ENCODE results near the gene ZNF507.

Gene ZNF507

GRCh38 chr19:32345261-32346207 is at the start of gene ZNF507:
Gene ZNF507 (plus strand): TSS chr19:32345610. CDS start chr19:32352831, 7,221 bp downstream.
- H3K27me3 ChIP-seq (ENCODE audit: insufficient read depth, insufficient read length), result no peaks in the 10 kb centered on the region
- DNase-seq (ENCODE audit: low read depth, low spot score), result peak; percentile 46
- H3K36me3 ChIP-seq (ENCODE audit: insufficient read depth, insufficient read length, low read length), result peaks cover 22% of the 10 kb centered on the region
- H3K9me3 ChIP-seq (ENCODE audit: insufficient read depth, low read length), result no peaks in the 10 kb centered on the region
- H3K4me1 ChIP-seq (ENCODE audit: insufficient read depth, insufficient read length), result no peaks in the 10 kb centered on the region
- peak; percentile 65 for TF ChIP-seq YY1 (IDR thresholded peaks at IDR 0.05; ENCODE audit: insufficient read depth, insufficient read length)
- no peak for TF ChIP-seq SUZ12 (IDR thresholded peaks at IDR 0.05; ENCODE audit: extremely low read depth, insufficient read depth, insufficient read length)
- TF ChIP-seq ZNF274 (IDR thresholded peaks at IDR 0.05; ENCODE audit: low read depth, low read length), result no peak
- peak within 1 kb of the TSS; percentile 92 for H3K9ac ChIP-seq (ENCODE audit: insufficient read length, low read depth)
- H3K4me3 ChIP-seq (ENCODE audit: insufficient read length, low read depth), result peak within 1 kb of the TSS; percentile 79

GRCh38 chr19:32296694-32297093 is 48.7 kb upstream of the ZNF507 start:
- no peak for TF ChIP-seq SUZ12 (IDR thresholded peaks at IDR 0.05; ENCODE audit: extremely low read depth, insufficient read depth, insufficient read length)
- TF ChIP-seq ZNF274 (IDR thresholded peaks at IDR 0.05; ENCODE audit: low read depth, low read length), result no peak
- TF ChIP-seq YY1 (IDR thresholded peaks at IDR 0.05; ENCODE audit: insufficient read depth, insufficient read length), result no peak
- Histone ChIP-seq H3K9ac (ENCODE audit: insufficient read length, low read depth) (no peak overlapping the region), H3K36me3 (ENCODE audit: insufficient read depth, insufficient read length, low read length) (no peaks in the 10 kb centered on the region), H3K9me3 (ENCODE audit: insufficient read depth, low read length) (no peaks in the 10 kb centered on the region), H3K4me1 (ENCODE audit: insufficient read depth, insufficient read length) (no peaks in the 10 kb centered on the region), H3K27me3 (ENCODE audit: insufficient read depth, insufficient read length) (no peaks in the 10 kb centered on the region), H3K4me3 (ENCODE audit: insufficient read length, low read depth) (no peak overlapping the region)
- no peak for DNase-seq (ENCODE audit: low read depth, low spot score)

DNA sequence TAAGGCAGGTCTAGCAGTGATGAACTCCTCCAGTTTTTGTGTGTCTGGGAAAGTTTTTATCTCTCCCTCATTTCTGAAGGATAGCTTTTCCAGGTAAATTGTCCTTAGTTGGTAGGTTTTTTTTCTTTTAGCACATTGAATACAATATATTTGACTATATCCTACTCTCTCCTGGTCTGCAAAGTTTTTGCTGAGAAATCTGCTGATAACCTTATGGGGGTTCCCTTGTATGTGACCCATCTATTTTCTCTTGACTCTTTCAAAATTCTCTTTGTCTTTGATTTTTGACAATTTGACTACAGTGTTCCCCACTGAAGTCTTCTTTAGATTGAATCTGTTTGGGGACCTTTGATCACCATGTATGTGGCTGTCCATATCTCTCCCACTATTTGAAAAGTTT is 42.6 kb upstream of the ZNF507 start:
- no peak for TF ChIP-seq SUZ12 (IDR thresholded peaks at IDR 0.05; ENCODE audit: extremely low read depth, insufficient read depth, insufficient read length)
- no peak for TF ChIP-seq ZNF274 (IDR thresholded peaks at IDR 0.05; ENCODE audit: low read depth, low read length)
- TF ChIP-seq YY1 (IDR thresholded peaks at IDR 0.05; ENCODE audit: insufficient read depth, insufficient read length), result no peak

GRCh38 chr19:32303193-32303592 is 42.2 kb upstream of the ZNF507 start:
- TF ChIP-seq YY1 (IDR thresholded peaks at IDR 0.05; ENCODE audit: insufficient read depth, insufficient read length), result no peak
- no peak for TF ChIP-seq SUZ12 (IDR thresholded peaks at IDR 0.05; ENCODE audit: extremely low read depth, insufficient read depth, insufficient read length)
- TF ChIP-seq ZNF274 (IDR thresholded peaks at IDR 0.05; ENCODE audit: low read depth, low read length), result no peak
- Histone ChIP-seq H3K4me3 (ENCODE audit: insufficient read length, low read depth) (no peak overlapping the region), H3K36me3 (ENCODE audit: insufficient read depth, insufficient read length, low read length) (no peaks in the 10 kb centered on the region), H3K9me3 (ENCODE audit: insufficient read depth, low read length) (no peaks in the 10 kb centered on the region), H3K9ac (ENCODE audit: insufficient read length, low read depth) (no peak overlapping the region), H3K4me1 (ENCODE audit: insufficient read depth, insufficient read length) (no peaks in the 10 kb centered on the region), H3K27me3 (ENCODE audit: insufficient read depth, insufficient read length) (no peaks in the 10 kb centered on the region)
- no peak for DNase-seq (ENCODE audit: low read depth, low spot score)

More for the DNA sequence above, 42.6 kb upstream of the ZNF507 start:
- H3K9ac ChIP-seq (ENCODE audit: insufficient read length, low read depth), result no peak overlapping the region
- H3K9me3 ChIP-seq (ENCODE audit: insufficient read depth, low read length), result no peaks in the 10 kb centered on the region
- no peak for DNase-seq (ENCODE audit: low read depth, low spot score)
- no peaks in the 10 kb centered on the region for H3K36me3 ChIP-seq (ENCODE audit: insufficient read depth, insufficient read length, low read length)
- no peaks in the 10 kb centered on the region for H3K4me1 ChIP-seq (ENCODE audit: insufficient read depth, insufficient read length)
- H3K27me3 ChIP-seq (ENCODE audit: insufficient read depth, insufficient read length), result no peaks in the 10 kb centered on the region
- H3K4me3 ChIP-seq (ENCODE audit: insufficient read length, low read depth), result no peak overlapping the region

DNA sequence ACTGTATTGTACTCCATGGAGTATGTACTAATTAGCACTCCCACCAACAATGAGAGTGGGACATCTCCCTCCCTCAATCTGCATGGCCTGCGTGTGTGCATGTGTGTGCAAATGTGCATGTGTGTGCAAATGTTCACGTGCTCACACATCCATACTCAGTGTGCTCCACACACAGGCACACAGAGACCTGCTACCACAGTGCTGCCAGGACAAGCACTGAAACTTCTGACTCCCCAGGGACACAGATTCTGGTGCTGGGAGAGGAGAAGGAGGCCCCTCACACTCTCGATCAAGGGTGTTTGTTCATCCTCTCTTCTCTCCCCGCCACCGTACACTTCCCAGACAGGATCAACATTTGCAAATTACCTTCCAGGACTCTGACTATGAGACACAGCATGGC is 37.8 kb upstream of the ZNF507 start:
- H3K9me3 ChIP-seq (ENCODE audit: insufficient read depth, low read length), result no peaks in the 10 kb centered on the region
- no peak for DNase-seq (ENCODE audit: low read depth, low spot score)
- no peak overlapping the region for H3K9ac ChIP-seq (ENCODE audit: insufficient read length, low read depth)
- no peak for TF ChIP-seq SUZ12 (IDR thresholded peaks at IDR 0.05; ENCODE audit: extremely low read depth, insufficient read depth, insufficient read length)
- peaks cover 3% of the 10 kb centered on the region for H3K4me1 ChIP-seq (ENCODE audit: insufficient read depth, insufficient read length)
- H3K4me3 ChIP-seq (ENCODE audit: insufficient read length, low read depth), result no peak overlapping the region
- no peaks in the 10 kb centered on the region for H3K27me3 ChIP-seq (ENCODE audit: insufficient read depth, insufficient read length)
- no peaks in the 10 kb centered on the region for H3K36me3 ChIP-seq (ENCODE audit: insufficient read depth, insufficient read length, low read length)

DNA sequence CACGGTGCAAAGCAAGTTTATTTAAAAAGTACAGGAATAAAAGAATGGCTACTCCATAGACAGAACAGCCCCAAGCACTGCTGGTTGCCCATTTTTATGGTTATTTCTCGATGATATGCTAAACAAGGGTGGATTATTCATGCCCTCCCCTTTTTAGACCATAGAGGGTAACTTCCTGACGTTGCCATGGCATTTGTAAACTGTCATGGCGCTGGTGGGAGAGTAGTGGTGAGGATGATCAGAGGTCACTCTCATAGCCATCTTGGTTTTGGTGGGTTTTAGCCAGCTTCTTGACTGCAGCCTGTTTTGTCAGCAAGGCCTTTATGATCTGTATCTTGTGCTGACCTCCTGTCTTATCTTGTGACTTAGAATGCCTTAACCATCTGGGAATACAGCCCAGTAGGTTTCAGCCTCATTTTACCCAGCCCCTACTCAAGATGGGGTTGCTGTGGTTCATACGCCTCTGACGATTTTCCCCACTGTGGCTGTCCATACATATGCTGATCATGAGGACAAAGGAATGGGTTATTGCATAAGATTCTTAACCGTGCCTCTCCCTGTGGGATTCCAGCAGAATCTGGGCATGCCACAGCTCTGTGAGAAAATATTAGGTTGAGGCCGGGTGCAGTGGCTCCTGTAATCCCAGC is 36.9 kb upstream of the ZNF507 start:
- peaks cover 3% of the 10 kb centered on the region for H3K4me1 ChIP-seq (ENCODE audit: insufficient read depth, insufficient read length)
- no peak overlapping the region for H3K4me3 ChIP-seq (ENCODE audit: insufficient read length, low read depth)
- H3K27me3 ChIP-seq (ENCODE audit: insufficient read depth, insufficient read length), result no peaks in the 10 kb centered on the region
- H3K36me3 ChIP-seq (ENCODE audit: insufficient read depth, insufficient read length, low read length), result no peaks in the 10 kb centered on the region
- no peak overlapping the region for H3K9ac ChIP-seq (ENCODE audit: insufficient read length, low read depth)
- no peak for DNase-seq (ENCODE audit: low read depth, low spot score)
- H3K9me3 ChIP-seq (ENCODE audit: insufficient read depth, low read length), result no peaks in the 10 kb centered on the region
- TF ChIP-seq ZNF274 (IDR thresholded peaks at IDR 0.05; ENCODE audit: low read depth, low read length) (no peak), YY1 (IDR thresholded peaks at IDR 0.05; ENCODE audit: insufficient read depth, insufficient read length) (no peak), SUZ12 (IDR thresholded peaks at IDR 0.05; ENCODE audit: extremely low read depth, insufficient read depth, insufficient read length) (no peak)

DNA sequence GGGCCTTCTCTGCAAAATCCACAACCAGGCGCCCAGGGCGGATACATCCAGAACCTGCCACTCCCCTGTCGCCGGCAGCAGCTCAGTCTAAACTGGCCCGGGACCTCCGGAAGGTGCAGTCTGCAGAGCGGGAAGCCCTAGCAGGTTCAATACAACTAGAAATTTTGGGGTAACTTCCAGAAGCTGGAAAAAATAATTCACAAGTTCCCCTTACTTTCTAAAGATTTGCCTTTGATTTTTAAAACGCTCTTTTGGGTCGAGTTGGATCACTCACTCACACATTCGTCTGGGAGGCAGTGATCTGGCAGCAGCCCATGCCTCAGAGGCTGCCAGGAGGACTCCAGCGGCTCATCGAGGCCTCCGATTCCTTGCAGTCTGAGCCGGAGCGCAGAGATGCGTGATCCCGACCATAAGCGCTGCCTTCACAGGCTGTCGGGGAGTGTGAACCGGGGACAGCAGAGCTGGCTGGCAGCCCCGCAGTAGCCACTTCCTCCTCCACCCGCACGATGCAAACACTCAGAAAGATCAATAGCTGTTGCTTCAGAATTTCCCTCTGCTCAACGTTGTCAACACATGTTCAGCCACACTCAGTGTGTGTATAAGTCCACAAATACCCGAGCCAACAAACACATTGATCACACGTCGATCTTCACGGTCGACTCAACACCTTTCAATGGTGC is 35.6 kb upstream of the ZNF507 start:
- TF ChIP-seq SUZ12 (IDR thresholded peaks at IDR 0.05; ENCODE audit: extremely low read depth, insufficient read depth, insufficient read length) (no peak), YY1 (IDR thresholded peaks at IDR 0.05; ENCODE audit: insufficient read depth, insufficient read length) (no peak), ZNF274 (IDR thresholded peaks at IDR 0.05; ENCODE audit: low read depth, low read length) (no peak)
- Histone ChIP-seq H3K36me3 (ENCODE audit: insufficient read depth, insufficient read length, low read length) (no peaks in the 10 kb centered on the region), H3K4me3 (ENCODE audit: insufficient read length, low read depth) (no peak overlapping the region), H3K27me3 (ENCODE audit: insufficient read depth, insufficient read length) (no peaks in the 10 kb centered on the region), H3K9me3 (ENCODE audit: insufficient read depth, low read length) (no peaks in the 10 kb centered on the region), H3K4me1 (ENCODE audit: insufficient read depth, insufficient read length) (peaks cover 3% of the 10 kb centered on the region), H3K9ac (ENCODE audit: insufficient read length, low read depth) (no peak overlapping the region)
- no peak for DNase-seq (ENCODE audit: low read depth, low spot score)

Measured in NT2/D1 (cell line).